Uterus (tissue), 2 donors: ENCODE measurements around the gene TOMM20.

Source experiments
- CTCF ChIP-seq, 4 experiments: fragments of 200-600 bp in 2 of 4; fragments of 450-650 bp in 2 of 4; sonication (generic) in 2 of 4; IDR thresholded peaks; one replicate each; pipeline ENCODE4 v1.5.1; 2016 to 2019; ENCODE audit warnings: antibody characterized with exemption in 4 of 4, mild to moderate bottlenecking in 2 of 4, moderate library complexity in 1 of 4
- POLR2A ChIP-seq, 2 donors: fragments of 450-650 bp; IDR thresholded peaks; one replicate each; pipeline ENCODE4 v1.6.1; 2016; ENCODE audit warnings: antibody characterized with exemption in 2 of 2, mild to moderate bottlenecking in 1 of 2, moderate library complexity in 1 of 2

DNA sequence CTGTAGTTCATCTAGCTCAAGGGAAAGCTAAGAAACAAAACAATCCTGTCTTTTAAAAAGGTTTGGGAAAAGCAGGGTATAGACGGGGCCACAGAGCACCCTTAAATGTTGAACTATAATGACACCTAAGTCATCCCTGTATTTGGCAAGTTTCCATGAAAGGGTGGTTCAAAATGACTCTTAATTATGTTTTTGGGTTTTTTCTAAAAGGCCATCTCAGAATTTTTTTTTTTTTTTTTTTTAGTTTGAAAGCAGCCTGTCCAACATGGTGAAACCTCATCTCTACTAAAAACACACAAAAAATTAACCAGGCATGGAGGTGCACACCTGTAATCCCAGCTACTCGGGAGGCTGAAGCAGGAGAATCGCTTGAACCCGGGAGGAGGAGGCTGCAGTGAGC lies 22.2 kb downstream of the TOMM20 start:
- TF ChIP-seq CTCF (IDR thresholded peaks at IDR 0.05) = no peak
- TF ChIP-seq POLR2A (IDR thresholded peaks at IDR 0.05) = no peak
